ENCODE data around the gene CLEC14A. TPM values are rescaled to one million over a fixed set of nuclear protein-coding genes. Genes with fewer than 3 reads are reported as not detected.

CLEC14A gene
- polyA plus RNA-seq, 1 donor (not counting 4 experiments of a cell fraction or from before 2014, with no cell fraction given), result not detected

DNA sequence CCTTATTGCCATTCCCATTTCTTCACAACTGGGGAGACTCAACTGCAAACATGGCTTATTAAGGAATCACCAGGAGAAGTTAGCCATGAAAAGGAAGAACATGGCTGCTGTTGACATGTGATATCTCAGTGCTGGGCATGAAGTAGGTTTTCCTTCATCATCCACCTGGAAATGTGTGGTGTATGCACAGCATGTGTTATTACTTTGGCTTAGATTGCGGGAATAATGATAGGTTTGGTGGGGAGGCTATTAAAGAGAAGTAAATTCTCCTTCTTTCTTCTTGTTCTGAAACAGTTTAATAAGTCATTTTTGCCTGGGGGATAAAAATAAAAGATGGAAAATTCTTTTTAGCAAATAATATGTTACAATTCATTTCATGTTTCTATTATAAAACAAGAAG lies 23.7 kb upstream of the CLEC14A start:
- H3K9me3 ChIP-seq (ENCODE audit: control insufficient read depth, low read depth, low read length), result no peaks in the 10 kb centered on the region
- FAIRE-seq (no peak), DNase-seq (ENCODE audit: low read depth, low spot score) (no peak)
- no peaks in the 10 kb centered on the region for H3K36me3 ChIP-seq (ENCODE audit: control insufficient read depth in 2 of 2, extremely low read depth in 1 of 2, insufficient read depth in 2 of 2, low read length in 2 of 2)
- TF ChIP-seq CTCF (optimal IDR thresholded peaks at IDR 0.05 in 1 of 3, IDR thresholded peaks at IDR 0.05 in 1 of 3, conservative IDR thresholded peaks at IDR 0.05 in 1 of 3; ENCODE audit: extremely low read depth in 1 of 3, insufficient read depth in 2 of 3, low read length in 3 of 3) (no peak), EZH2 (IDR thresholded peaks at IDR 0.05; ENCODE audit: low read length) (no peak)
- no peaks in the 10 kb centered on the region for H3K4me1 ChIP-seq (ENCODE audit: control insufficient read depth, extremely low read depth, insufficient read depth, low read length)
- dilution Hi-C loops (cut with MboI; ENCODE audit: extremely low pct_ligation_motif_present, low sequenced_read_pairs), result no loop called here
- H2AFZ ChIP-seq (ENCODE audit: control insufficient read depth, low read length), result no peak overlapping the region
- H3K27me3 ChIP-seq (ENCODE audit: control insufficient read depth, extremely low read depth, insufficient read depth, low read length), result no peaks in the 10 kb centered on the region
- H4K20me1 ChIP-seq (ENCODE audit: control insufficient read depth, extremely low read depth, insufficient read depth, low read length), result no peaks in the 10 kb centered on the region
- H3K9me1 ChIP-seq (ENCODE audit: control insufficient read depth, extremely low read depth, insufficient read depth, low read length), result no peaks in the 10 kb centered on the region
- H3K79me2 ChIP-seq (ENCODE audit: control insufficient read depth, insufficient read depth, low read length), result no peaks in the 10 kb centered on the region
- no peak overlapping the region for H3K9ac ChIP-seq (ENCODE audit: control insufficient read depth, extremely low read depth, insufficient read depth, low read length)
- H3K4me2 ChIP-seq (ENCODE audit: control insufficient read depth, extremely low read depth, insufficient read depth, low read depth, low read length), result no peak overlapping the region
- H3K4me3 ChIP-seq (ENCODE audit: control insufficient read depth in 2 of 3, extremely low read depth in 1 of 3, insufficient read depth in 2 of 3, low read depth in 1 of 3, low read length in 3 of 3), result no peak overlapping the region
- no peak overlapping the region for H3K27ac ChIP-seq (ENCODE audit: control insufficient read depth, insufficient read depth, low read length)

DNA sequence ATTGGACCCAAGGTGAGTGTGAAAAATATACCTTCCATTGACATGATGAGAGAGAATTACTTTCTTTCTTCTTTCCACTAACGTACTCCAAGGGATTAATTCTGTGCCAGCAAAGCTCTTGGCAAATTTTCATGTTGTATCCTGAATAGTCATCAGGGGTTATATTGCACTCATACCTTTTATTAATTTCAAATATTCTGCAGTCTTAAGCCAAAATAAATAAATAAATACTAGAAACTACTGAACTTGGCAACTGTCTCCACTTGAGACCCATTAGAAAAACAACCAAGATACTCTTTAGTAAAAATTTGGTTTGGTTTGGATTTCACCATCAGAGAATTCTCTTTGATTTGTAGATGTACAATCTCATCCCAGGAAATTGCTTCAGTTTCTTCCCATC lies 22.1 kb upstream of the CLEC14A start:
- Histone ChIP-seq H3K9ac (ENCODE audit: control insufficient read depth, extremely low read depth, insufficient read depth, low read length) (no peak overlapping the region), H3K36me3 (ENCODE audit: control insufficient read depth in 2 of 2, extremely low read depth in 1 of 2, insufficient read depth in 2 of 2, low read length in 2 of 2) (no peaks in the 10 kb centered on the region), H3K9me1 (ENCODE audit: control insufficient read depth, extremely low read depth, insufficient read depth, low read length) (no peaks in the 10 kb centered on the region), H3K4me3 (ENCODE audit: control insufficient read depth in 2 of 3, extremely low read depth in 1 of 3, insufficient read depth in 2 of 3, low read depth in 1 of 3, low read length in 3 of 3) (no peak overlapping the region), H4K20me1 (ENCODE audit: control insufficient read depth, extremely low read depth, insufficient read depth, low read length) (no peaks in the 10 kb centered on the region), H3K9me3 (ENCODE audit: control insufficient read depth, low read depth, low read length) (no peaks in the 10 kb centered on the region), H2AFZ (ENCODE audit: control insufficient read depth, low read length) (no peak overlapping the region), H3K27ac (ENCODE audit: control insufficient read depth, insufficient read depth, low read length) (no peak overlapping the region), H3K4me2 (ENCODE audit: control insufficient read depth, extremely low read depth, insufficient read depth, low read depth, low read length) (no peak overlapping the region), H3K79me2 (ENCODE audit: control insufficient read depth, insufficient read depth, low read length) (no peaks in the 10 kb centered on the region), H3K27me3 (ENCODE audit: control insufficient read depth, extremely low read depth, insufficient read depth, low read length) (no peaks in the 10 kb centered on the region), H3K4me1 (ENCODE audit: control insufficient read depth, extremely low read depth, insufficient read depth, low read length) (no peaks in the 10 kb centered on the region)
- FAIRE-seq (no peak), DNase-seq (ENCODE audit: low read depth, low spot score) (no peak)
- TF ChIP-seq EZH2 (IDR thresholded peaks at IDR 0.05; ENCODE audit: low read length) (no peak), CTCF (optimal IDR thresholded peaks at IDR 0.05 in 1 of 3, IDR thresholded peaks at IDR 0.05 in 1 of 3, conservative IDR thresholded peaks at IDR 0.05 in 1 of 3; ENCODE audit: extremely low read depth in 1 of 3, insufficient read depth in 2 of 3, low read length in 3 of 3) (no peak)
- dilution Hi-C loops (cut with MboI; ENCODE audit: extremely low pct_ligation_motif_present, low sequenced_read_pairs), result no loop called here

All from keratinocyte (primary cell).